Astrocyte of the spinal cord (primary cell): ENCODE data around the gene PPP1R13B.

ENCODE experiments used
- DNase-seq: peaks from one replicate; pipeline ENCODE4 v3.0.0; 2011; ENCODE audit warnings: low read depth, low spot score
- H3K4me3 ChIP-seq: 2 replicates; pipeline ENCODE4 v1.5.1; 2011; ENCODE audit warnings: low read depth, mild to moderate bottlenecking, low read length, moderate library complexity
- in situ Hi-C: cut with HindIII; loops from 2 replicates; pipeline ENCODE4 v1.10.0; 2017; ENCODE audit warnings: low sequenced_read_pairs
- TF ChIP-seq, protein P1 (sequence below): IDR thresholded peaks from 2 replicates; pipeline ENCODE4 v1.5.1; 2012; ENCODE audit warnings: low read depth, mild to moderate bottlenecking, low read length, inconsistent platforms

The PPP1R13B gene

DNA sequence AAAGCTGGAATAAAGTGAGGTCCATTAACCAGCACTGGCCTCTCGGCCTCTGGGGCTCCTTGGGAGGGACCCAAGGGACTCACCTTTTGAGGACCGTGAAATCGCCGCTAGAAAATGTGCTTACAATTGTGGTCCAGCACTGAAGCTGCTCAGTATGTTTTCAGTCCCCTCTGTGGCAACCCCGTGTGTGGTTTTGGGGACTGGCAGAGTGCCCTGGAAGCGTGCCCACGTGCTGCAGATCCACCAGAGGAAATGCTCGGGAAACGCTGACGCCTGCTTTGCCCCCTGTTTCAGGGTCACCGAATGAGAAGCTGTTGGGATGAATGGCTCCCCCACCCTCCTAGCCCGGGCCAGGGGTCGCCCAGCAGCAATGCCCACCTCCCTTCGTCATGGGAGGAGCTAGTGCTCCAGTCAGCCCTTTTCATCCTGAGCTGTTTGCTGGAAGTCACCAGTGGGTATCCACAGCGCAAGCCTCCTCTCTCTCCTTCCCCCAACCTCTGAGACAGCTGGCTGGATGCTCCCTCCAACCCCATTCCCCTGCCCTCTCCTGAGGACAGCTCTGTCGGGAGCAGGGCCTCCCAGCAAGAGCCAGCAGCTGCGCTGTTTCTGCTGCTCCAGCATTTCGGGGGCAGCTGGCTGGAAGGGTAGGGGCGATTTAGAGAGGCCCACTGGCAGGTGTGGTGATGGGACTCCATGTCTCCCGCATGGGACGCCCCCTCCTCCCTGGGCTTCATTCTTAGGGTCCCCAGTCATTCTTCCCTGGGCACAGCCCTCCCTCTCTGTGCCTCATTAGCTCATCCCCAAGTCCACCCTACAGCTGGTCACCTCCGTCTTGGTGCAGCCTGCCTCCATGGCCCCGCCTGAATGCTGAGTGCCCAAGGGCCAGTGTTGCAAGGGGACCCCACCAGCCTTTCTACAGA, 33.2 kb upstream of the PPP1R13B start:
- peak; percentile 63 for DNase-seq
- in situ Hi-C loops, result no loop called here
- TF ChIP-seq, protein P1, sequence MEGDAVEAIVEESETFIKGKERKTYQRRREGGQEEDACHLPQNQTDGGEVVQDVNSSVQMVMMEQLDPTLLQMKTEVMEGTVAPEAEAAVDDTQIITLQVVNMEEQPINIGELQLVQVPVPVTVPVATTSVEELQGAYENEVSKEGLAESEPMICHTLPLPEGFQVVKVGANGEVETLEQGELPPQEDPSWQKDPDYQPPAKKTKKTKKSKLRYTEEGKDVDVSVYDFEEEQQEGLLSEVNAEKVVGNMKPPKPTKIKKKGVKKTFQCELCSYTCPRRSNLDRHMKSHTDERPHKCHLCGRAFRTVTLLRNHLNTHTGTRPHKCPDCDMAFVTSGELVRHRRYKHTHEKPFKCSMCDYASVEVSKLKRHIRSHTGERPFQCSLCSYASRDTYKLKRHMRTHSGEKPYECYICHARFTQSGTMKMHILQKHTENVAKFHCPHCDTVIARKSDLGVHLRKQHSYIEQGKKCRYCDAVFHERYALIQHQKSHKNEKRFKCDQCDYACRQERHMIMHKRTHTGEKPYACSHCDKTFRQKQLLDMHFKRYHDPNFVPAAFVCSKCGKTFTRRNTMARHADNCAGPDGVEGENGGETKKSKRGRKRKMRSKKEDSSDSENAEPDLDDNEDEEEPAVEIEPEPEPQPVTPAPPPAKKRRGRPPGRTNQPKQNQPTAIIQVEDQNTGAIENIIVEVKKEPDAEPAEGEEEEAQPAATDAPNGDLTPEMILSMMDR, result no peak
- no peak overlapping the region for H3K4me3 ChIP-seq

DNA sequence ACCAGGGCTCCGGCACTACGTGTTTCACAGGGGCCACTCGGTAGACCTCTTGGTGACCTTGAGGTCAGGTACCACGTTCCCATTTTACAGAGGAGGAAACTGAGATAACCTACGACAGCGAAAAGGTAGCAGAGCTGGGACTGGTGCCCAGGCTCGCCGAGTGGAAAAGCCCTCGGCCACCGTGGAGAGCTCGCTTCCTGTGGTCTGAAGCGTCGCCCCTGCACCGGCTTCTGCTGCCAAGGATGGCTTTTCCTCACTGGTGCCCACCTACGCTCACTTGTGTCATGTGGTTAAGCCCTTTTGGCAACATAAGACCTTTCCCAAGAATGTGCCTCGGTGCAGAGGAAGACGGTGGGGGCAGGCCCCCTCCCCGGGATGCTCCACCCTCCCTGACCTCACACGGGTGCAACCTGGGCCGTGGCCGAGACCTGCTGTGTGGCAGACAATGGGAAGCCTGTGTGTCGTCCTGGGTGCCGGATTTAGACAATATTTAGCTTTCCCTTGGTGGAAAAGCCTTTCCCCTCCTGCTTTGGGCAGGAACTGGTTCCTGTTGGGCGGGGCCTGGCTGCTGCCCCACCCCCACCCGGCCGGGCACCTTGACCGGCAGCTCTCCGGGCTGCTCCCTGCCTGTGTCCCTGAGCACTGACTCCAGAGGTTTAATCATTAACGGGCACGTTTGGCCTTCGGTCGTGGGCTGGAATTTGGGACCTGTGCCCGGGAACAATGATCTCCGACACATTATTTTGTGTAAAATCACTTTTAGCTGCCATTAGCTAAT, 32.4 kb upstream of the PPP1R13B start:
- in situ Hi-C loops, result no loop called here
- TF ChIP-seq, protein P1, result no peak
- no peak for DNase-seq
- no peak overlapping the region for H3K4me3 ChIP-seq

DNA sequence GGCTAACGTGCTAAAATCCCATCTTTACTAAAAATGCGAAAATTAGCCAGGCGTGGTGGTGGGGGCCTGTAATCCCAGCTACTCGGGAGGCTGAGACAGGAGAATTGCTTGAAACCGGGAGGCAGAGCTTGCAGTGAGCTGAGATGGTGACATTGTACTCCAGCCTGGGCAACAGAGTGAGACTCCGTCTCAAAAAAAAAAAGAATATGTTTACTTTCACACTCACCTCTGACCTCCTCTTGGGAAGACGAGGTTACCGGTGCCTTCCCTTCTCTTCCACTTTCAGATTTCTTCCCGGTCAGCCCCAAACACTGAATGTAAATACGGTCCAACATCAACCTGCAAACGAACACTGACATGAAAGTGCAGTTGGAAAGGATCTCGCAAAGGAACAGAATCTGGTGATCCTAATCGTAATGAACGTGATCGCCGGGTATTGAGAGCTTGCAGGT, 31.8 kb upstream of the PPP1R13B start:
- no peak for DNase-seq
- TF ChIP-seq, protein P1, result no peak
- H3K4me3 ChIP-seq, result no peak overlapping the region
- in situ Hi-C loops, result no loop called here

DNA sequence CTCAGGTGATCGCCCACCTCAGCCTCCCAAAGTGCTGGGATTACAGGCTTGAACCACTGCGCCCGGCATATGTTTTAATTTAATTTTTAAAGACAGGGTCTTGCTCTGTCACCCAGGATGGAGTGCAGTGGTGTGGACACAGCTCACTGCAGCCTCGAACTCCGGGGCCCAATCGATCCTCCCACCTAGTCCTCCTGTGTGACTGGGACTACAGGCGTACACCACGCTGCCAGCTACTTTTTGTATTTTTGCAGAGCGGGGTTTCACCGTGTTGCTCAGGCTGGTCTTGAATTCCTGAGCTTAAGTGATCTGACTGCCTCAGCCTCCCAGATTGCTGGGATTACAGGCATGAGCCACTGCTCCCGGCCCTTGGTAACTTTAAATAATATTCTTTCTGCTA, 30.8 kb upstream of the PPP1R13B start:
- DNase-seq, result no peak
- TF ChIP-seq, protein P1, result no peak
- H3K4me3 ChIP-seq, result no peak overlapping the region
- in situ Hi-C loops, result no loop called here

DNA sequence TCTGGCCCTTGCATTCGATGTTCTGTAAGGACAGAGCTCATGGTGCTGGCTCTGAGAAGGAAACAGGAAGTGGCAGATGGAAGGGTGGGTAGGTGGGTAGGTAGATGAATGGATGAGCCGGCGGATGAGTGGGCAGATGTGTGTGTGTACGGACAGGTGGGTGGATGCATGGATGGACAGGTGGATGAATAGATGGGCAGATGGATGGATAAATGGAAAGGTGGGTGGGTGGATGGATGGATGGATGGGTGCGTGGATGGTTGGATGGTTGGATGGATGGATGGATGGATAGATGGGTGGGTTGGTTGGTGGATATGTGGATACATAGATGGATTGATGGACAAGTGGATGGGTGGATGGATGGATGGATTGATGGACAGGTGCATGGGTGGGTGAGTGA, 27.6 kb upstream of the PPP1R13B start:
- TF ChIP-seq, protein P1, result no peak

DNA sequence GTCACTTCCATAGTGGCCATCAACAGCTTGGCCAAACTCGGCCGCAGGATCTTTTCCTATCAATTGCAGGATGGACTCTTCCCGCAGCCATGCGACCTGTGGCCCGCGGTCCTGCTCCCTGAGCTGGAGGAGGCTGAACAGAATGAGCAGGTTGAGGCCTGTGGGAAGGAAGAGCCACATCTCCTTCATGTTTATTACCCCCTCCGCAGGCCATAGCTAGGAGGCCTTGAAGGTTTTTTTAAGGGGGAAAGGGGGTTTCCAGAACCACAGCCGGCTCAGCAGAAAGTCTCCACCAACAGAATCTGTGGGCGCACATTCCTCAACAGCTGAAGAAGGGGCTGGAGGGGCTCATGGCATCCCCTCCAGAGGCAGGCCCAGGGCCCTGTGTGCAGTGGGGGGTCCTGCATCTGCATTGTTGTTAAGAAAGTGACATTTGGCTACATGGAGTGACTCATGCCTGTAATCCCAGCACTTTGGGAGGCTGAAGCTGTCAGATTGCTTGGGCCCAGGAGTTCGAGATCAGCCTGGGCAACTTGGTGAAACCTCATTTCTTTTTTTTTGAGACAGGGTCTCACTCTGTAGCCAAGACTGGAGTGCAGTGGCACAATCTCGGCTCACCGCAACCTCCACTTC, 25.2 kb upstream of the PPP1R13B start:
- no peak overlapping the region for H3K4me3 ChIP-seq
- no peak for DNase-seq
- TF ChIP-seq, protein P1, result no peak
- in situ Hi-C loops, result no loop called here

More for the DNA sequence above, 27.6 kb upstream of the PPP1R13B start:
- no peak for DNase-seq
- in situ Hi-C loops, result no loop called here
- H3K4me3 ChIP-seq, result no peak overlapping the region
